Activated naive CD4-positive, alpha-beta T cell treated with Interleukin-2 at 50 U/mL for 16 hours (primary cell): ENCODE results near the gene TMEM132D.
"Not testable (repeated sequence)": the region's sequence is repeated elsewhere in the genome, so short reads cannot be mapped to it uniquely, and the experiment has no call there.

Source experiments
- DNase-seq: peaks from one replicate; pipeline ENCODE4 v3.0.0-alpha.2; 2020

TMEM132D gene

DNA sequence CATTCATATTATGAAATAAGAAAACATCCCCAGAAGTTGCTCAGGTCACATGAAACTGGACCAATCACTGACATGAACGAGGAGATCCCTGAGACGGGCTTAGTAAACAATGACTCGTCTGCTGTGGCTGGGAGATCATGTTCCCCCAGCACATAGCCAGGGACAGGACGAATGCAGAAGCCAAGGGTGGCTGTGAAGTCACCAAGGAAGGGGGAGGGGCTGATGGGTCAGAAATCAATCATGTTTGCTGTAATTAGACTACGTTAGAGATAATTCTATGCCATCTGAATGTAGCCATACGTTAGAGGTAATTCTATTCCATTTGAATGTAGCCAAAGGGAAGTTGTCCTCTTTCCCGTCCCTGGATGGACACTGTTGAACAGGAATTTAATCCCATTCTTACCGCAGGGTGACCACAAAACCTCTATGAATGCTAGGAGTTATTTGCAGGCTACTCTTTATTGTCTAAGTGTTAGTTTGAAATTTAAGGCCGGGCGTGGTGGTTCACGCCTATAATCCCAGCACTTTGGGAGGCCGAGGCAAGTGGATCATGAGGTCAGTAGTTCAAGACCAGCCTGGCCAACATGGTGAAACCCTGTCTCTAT is 332.9 kb downstream of the TMEM132D start:
- no peak for DNase-seq

GRCh38 chr12:129566800-129567199 is 337.0 kb downstream of the TMEM132D start:
- no peak for DNase-seq

GRCh38 chr12:129564768-129565167 is 339.1 kb downstream of the TMEM132D start:
- no peak for DNase-seq

- no peak for DNase-seq
Observed at GRCh38 chr12:129563266-129563665, 340.6 kb downstream of the TMEM132D start.

DNA sequence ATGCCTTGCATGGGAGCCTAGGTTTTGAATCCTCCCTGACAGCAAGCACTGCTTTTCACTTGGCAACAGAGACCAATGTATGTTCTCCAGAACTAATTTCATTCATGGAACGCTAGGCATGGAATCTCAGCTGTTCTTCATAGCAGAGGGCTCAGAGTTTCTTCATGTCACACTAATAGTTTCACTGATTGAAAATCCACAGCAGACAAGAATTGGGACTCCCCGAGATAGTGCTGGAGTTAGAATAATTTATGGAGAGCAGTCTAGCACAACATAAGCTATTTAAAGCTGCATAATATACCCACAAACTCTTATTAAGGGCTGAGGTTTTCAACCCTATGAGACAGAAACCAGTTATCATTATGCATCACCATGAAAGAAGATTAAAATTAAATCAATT is 342.5 kb downstream of the TMEM132D start:
- DNase-seq = no peak

- no peak for DNase-seq
Observed at GRCh38 chr12:129559776-129560175, 344.0 kb downstream of the TMEM132D start.

DNA sequence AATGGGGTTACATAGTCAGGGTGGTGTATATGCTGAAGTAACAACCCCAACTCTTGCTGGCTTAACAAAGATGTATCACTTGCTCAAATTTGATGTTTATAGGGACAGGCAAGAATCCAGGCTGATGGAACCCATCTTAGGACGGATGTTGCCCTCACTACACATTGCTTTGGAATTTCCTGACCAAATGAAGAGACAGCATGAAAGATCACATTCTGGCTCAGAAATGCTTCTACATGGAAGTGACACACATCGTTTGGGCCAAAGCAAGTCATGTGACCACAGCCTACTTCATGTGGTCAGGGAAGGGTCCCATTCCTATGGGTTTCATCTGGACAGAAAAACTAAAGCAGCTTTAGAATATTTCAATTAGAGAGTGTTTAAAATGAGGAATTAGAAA is 345.8 kb downstream of the TMEM132D start:
- no peak for DNase-seq

DNA sequence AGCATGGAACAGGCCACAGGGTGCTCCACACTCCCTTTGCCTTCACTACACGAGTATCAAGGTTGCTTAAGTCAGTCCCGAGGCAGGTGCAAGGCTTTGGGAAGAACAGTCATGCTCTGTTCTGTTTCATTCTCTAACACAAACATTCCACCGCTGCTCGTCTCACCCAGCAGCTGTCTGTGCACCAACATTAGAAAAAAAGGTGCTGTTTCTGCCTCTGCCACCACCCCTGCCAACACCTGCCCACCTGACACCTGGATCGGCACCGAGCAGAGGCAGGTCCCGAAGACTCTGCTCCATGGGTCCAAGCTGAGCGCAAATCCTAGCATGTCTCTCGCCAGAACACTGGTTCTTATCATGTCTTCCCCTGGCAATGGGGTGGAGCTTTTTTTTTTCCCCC is 347.7 kb downstream of the TMEM132D start:
- DNase-seq = no peak

GRCh38 chr12:129552996-129553750 is 350.7 kb downstream of the TMEM132D start:
- DNase-seq = no peak

DNA sequence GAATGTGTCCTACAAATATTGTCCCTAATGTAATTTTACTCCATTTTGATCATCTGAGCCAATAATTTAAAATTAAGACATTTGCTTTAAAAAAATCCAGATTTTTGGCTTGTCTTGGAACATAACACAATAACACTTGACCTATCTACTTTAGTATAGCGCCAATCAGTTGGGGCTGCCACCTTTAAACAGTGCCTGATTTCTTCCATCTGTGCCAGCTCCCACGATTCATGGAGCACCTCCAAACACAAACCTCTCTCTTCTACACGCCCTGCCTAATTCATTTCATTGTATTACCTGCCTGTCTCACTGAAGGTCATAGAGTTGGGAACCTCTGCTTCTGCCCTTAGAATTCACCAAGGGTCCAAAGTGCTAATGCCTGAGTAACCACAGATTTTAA is 352.4 kb downstream of the TMEM132D start:
- no peak for DNase-seq

DNA sequence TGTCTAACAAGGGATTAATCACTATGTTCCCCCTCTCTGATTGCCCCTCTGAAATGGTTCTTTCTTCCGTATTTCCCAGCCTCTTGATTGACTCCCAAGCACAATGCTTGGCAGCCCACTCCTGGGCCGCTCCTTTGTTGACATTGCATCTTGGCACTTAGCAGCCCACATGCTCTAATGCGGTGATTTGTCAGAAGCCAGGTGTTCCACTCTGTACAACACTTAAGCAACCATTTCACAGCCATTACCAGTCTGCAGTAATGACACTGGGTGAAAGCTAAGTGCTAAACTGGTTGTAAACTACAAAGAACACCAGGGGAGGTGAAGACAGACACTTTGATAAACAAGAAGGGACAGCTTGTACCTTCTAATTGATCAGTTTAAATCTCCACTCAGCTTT is 353.5 kb downstream of the TMEM132D start:
- no peak for DNase-seq

DNA sequence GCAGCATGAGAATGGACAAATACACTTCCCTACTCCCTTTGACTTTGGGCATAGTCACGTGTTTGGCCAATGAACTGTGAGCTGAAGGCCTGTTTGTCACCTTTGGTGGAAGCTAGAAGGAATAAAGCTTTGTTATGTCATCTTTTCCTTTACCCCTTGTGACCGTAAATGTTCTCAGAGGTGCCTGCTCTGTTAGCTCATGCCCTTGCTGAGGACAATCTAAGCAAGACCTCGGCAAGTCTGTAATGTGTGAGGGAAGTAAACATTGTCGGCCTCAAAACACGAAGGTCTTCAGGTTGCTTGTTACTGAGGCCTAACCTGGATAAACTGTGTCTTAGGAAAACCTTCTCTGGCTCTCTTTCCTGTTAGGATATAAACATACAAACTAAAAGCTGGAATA is 354.2 kb downstream of the TMEM132D start:
- DNase-seq = no peak

DNA sequence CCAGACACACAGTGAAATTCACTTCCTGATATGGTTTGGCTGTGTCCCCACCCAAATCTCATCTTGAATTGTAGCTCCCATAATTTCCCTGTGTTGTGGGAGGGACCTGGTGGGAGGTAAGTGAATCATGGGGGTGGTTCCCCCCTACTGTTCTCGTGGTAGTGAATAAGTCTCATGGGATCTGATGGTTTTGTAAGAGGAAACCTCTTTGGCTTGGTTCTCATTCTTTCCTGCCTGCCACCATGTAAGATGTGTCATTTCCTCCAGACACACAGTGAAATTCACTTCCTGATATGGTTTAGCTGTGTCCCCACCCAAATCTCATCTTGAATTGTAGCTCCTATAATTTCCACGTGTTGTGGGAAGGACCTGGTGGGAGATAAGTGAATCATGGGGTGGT is 354.8 kb downstream of the TMEM132D start:
- DNase-seq = not testable (repeated sequence)

GRCh38 chr12:129544716-129545115 is 359.1 kb downstream of the TMEM132D start:
- DNase-seq = no peak

GRCh38 chr12:129540954-129541353 is 362.9 kb downstream of the TMEM132D start:
- no peak for DNase-seq

DNA sequence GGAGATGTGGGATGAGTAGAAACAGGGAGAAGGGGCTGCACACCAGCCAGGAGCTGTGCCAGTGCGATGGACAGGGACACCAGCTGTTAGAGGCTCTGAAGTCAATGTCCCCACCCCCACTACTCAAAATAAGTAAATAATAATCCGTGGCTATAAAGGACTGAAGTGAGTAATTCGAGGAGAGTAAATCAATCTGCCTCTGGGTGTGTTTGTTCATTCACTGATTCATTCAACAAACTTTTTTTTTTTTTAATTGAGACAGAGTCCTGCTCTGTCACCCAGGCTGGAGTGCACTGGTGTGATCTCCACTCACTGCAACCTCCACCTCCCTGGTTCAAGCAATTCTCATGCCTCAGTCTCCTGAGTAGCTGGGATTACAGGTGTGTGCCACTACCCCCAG is 363.6 kb downstream of the TMEM132D start:
- no peak for DNase-seq

- not testable (repeated sequence) for DNase-seq
Observed at GRCh38 chr12:129538724-129539335, 365.0 kb downstream of the TMEM132D start.

DNA sequence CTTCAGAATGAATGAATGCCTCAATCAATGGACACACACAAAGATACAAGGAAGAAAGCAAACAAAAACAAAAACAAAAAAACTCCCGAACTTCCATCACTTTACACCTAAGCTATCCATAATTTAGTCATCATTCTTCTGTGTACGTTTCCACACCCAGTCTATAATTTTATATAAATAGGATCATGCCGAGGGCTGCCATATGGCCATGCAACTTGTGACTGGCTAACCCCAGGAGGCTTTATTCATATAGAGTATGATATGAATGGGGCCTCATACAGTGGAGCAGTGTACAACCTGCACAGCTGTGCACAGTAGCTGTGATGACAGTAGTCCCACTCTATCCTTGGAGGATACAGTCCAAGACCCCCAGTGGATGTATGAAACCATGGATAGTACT is 365.7 kb downstream of the TMEM132D start:
- DNase-seq = no peak

- no peak for DNase-seq
Observed at GRCh38 chr12:129534966-129535750, 368.7 kb downstream of the TMEM132D start.

- DNase-seq = no peak
Observed at GRCh38 chr12:129532707-129533499, 370.9 kb downstream of the TMEM132D start.

DNA sequence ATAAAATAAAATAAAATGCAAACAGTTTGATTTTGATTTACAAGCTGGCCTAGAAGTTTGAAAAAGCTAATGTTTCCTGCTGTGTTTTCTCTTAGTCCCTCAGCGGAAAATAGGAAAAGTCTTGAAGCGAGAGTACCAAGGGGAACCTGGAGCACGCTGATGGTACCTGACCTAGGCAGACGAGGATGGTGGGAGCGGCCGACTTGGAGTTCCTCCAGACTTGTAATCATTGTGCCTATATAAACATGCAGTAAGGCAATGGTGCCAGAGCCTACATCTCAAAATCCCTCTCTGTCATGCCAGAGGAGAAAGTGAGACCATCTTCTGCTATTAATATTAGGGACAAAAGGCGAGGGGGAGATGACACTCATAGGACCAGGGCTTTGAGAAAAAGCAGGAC is 371.7 kb downstream of the TMEM132D start:
- no peak for DNase-seq

DNA sequence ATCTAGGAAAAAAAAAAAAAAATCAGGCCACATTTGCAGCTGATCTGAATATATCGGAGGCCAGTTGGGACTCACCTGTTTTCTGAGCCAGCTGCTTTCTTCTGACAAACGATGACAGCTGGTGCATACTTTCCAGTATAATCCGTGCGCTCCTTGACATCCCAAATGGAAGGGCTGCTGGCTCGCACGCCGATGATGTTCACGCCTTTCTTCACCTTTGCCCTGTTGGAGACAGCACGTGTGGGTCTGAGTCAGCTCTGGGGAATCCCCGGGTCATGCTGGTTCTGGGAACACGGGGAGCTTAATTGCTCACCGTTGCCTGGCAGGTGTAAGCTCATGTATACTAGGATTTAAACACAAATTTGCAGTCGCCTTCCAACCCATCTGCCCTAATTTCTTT is 372.8 kb downstream of the TMEM132D start:
- DNase-seq = no peak

- no peak for DNase-seq
Observed at GRCh38 chr12:129530517-129530916, 373.3 kb downstream of the TMEM132D start.
